H9 (cell line): ENCODE data around the gene MRM2. TPM values are rescaled to one million over a fixed set of nuclear protein-coding genes. Genes with fewer than 3 reads are reported as not detected.

Experiments
- DNase-seq: peaks from one replicate; pipeline ENCODE4 v3.0.0-alpha.2; 2017
- H2AFZ ChIP-seq: one replicate; pipeline ENCODE4 v1.6.1; 2013; ENCODE audit warnings: mild to moderate bottlenecking, low read length, control low read depth, moderate library complexity
- H2AK5ac ChIP-seq: 2 replicates; pipeline ENCODE4 v1.6.1; 2013; ENCODE audit warnings: low read length, control low read depth, mixed read lengths; ENCODE audit not compliant: insufficient read length
- H2BK120ac ChIP-seq: one replicate; pipeline ENCODE4 v1.6.1; 2013; ENCODE audit warnings: low read depth, mild to moderate bottlenecking, low read length, control low read depth, inconsistent platforms; ENCODE audit not compliant: poor library complexity, severe bottlenecking
- H2BK12ac ChIP-seq: 2 replicates; pipeline ENCODE4 v1.6.1; 2013; ENCODE audit warnings: low read length, control low read depth, mixed read lengths, low read depth; ENCODE audit not compliant: insufficient read length
- H2BK15ac ChIP-seq: 2 replicates; pipeline ENCODE4 v1.6.1; 2013; ENCODE audit warnings: low read depth, low read length, control low read depth
- H2BK20ac ChIP-seq: one replicate; pipeline ENCODE4 v1.6.1; 2013; ENCODE audit warnings: low read depth, mild to moderate bottlenecking, low read length, control low read depth, inconsistent platforms; ENCODE audit not compliant: poor library complexity, severe bottlenecking
- H2BK5ac ChIP-seq: 2 replicates; pipeline ENCODE4 v1.6.1; 2013; ENCODE audit warnings: low read length, control low read depth, mixed read lengths; ENCODE audit not compliant: insufficient read length
- H3K14ac ChIP-seq: 2 replicates; pipeline ENCODE4 v1.6.1; 2013; ENCODE audit warnings: low read length, control low read depth; ENCODE audit not compliant: insufficient read depth
- H3K18ac ChIP-seq: 2 replicates; pipeline ENCODE4 v1.6.1; 2013; ENCODE audit warnings: low read depth, mild to moderate bottlenecking, mixed read lengths, low read length, control low read depth; ENCODE audit not compliant: insufficient read length
- H3K23ac ChIP-seq: 2 replicates; pipeline ENCODE4 v1.6.1; 2013; ENCODE audit warnings: low read length, control low read depth, mixed read lengths, low read depth; ENCODE audit not compliant: insufficient read length
- H3K23me2 ChIP-seq: 2 replicates; pipeline ENCODE4 v1.6.1; 2013; ENCODE audit warnings: low read depth, mild to moderate bottlenecking, mixed read lengths, low read length, control low read depth; ENCODE audit not compliant: insufficient read length, poor library complexity, severe bottlenecking
- H3K27ac ChIP-seq: 2 replicates; pipeline ENCODE4 v1.5.1; 2013; ENCODE audit warnings: low read length, control low read depth, mixed read lengths, low read depth; ENCODE audit not compliant: insufficient read length
- H3K27me3 ChIP-seq: 2 replicates; pipeline ENCODE4 v1.6.1; 2013; ENCODE audit warnings: low read length, control low read depth, inconsistent platforms; ENCODE audit not compliant: insufficient read depth
- H3K4ac ChIP-seq: 2 replicates; pipeline ENCODE4 v1.6.1; 2013; ENCODE audit warnings: low read depth, mild to moderate bottlenecking, control low read depth, inconsistent platforms, low read length, moderate library complexity
- H3K4me1 ChIP-seq: 2 replicates; pipeline ENCODE4 v1.6.1; 2013; ENCODE audit warnings: low read length, control low read depth, inconsistent platforms; ENCODE audit not compliant: insufficient read depth
- H3K4me2 ChIP-seq: 2 replicates; pipeline ENCODE4 v1.6.1; 2013; ENCODE audit warnings: low read length, control low read depth, mixed read lengths; ENCODE audit not compliant: insufficient read length, insufficient read depth
- H3K56ac ChIP-seq: 2 replicates; pipeline ENCODE4 v1.6.1; 2013; ENCODE audit warnings: low read depth, mild to moderate bottlenecking, mixed read lengths, low read length, control low read depth; ENCODE audit not compliant: insufficient read length
- H3K79me1 ChIP-seq: 2 replicates; pipeline ENCODE4 v1.6.1; 2013; ENCODE audit warnings: low read depth, mild to moderate bottlenecking, moderate library complexity, low read length, control low read depth, inconsistent platforms; ENCODE audit not compliant: insufficient read depth, poor library complexity, severe bottlenecking
- H3K79me2 ChIP-seq: 2 replicates; pipeline ENCODE4 v1.6.1; 2013; ENCODE audit warnings: low read length, control low read depth, inconsistent platforms; ENCODE audit not compliant: insufficient read depth
- H3K9ac ChIP-seq: 2 replicates; pipeline ENCODE4 v1.6.1; 2013; ENCODE audit warnings: low read length, control low read depth, mixed read lengths; ENCODE audit not compliant: insufficient read length; ENCODE audit errors: extremely low read depth
- H3K9me3 ChIP-seq: one replicate; pipeline ENCODE4 v1.6.1; 2013; ENCODE audit warnings: low read depth, low read length, inconsistent platforms; ENCODE audit not compliant: control insufficient read depth
- H3T11ph ChIP-seq: one replicate; pipeline ENCODE4 v1.6.1; 2013; ENCODE audit warnings: mild to moderate bottlenecking, low read length, control low read depth, inconsistent platforms
- H4K20me1 ChIP-seq: one replicate; pipeline ENCODE4 v1.6.1; 2013; ENCODE audit not compliant: control insufficient read depth, insufficient read length, insufficient read depth
- H4K5ac ChIP-seq: 2 replicates; pipeline ENCODE4 v1.6.1; 2013; ENCODE audit warnings: low read depth, mild to moderate bottlenecking, mixed read lengths, low read length, control low read depth; ENCODE audit not compliant: insufficient read length
- H4K8ac ChIP-seq: replicated peaks from 2 replicates; pipeline ENCODE4 v1.6.1; 2013; ENCODE audit warnings: low read length, control low read depth, mixed read lengths, low read depth; ENCODE audit not compliant: insufficient read length
- H4K91ac ChIP-seq: 2 replicates; pipeline ENCODE4 v1.6.1; 2013; ENCODE audit warnings: low read depth, mild to moderate bottlenecking, moderate library complexity, mixed read lengths, low read length, control low read depth; ENCODE audit not compliant: insufficient read length
- H3K27ac Mint-ChIP-seq, 3 experiments: 2 replicates in 2 of 3; 3 replicates in 1 of 3; pipeline ENCODE4 v1.8.0; 2020 to 2021; ENCODE audit warnings: mixed read lengths in 3 of 3, mild to moderate bottlenecking in 1 of 3, moderate library complexity in 1 of 3
- H3K27me3 Mint-ChIP-seq: 2 replicates; pipeline ENCODE4 v1.8.0; 2021; ENCODE audit warnings: low read depth, mild to moderate bottlenecking, moderate library complexity, mixed read lengths
- H3K36me3 Mint-ChIP-seq, 3 experiments: 2 replicates in 2 of 3; 3 replicates in 1 of 3; pipeline ENCODE4 v1.8.0; 2020 to 2021; ENCODE audit warnings: low read depth in 3 of 3, mixed read lengths in 3 of 3; ENCODE audit not compliant: insufficient read depth in 1 of 3
- H3K4me1 Mint-ChIP-seq, 2 experiments: 2 replicates each; pipeline ENCODE4 v1.8.0; 2020; ENCODE audit warnings: mixed read lengths in 2 of 2
- H3K4me3 Mint-ChIP-seq, 2 experiments: 2 replicates in 1 of 2; 3 replicates in 1 of 2; pipeline ENCODE4 v1.8.0; 2020 to 2021; ENCODE audit warnings: mild to moderate bottlenecking in 2 of 2, mixed read lengths in 2 of 2, moderate library complexity in 1 of 2
- H3K9me3 Mint-ChIP-seq, 2 experiments: 2 replicates in 1 of 2; 3 replicates in 1 of 2; pipeline ENCODE4 v1.8.0; 2020; ENCODE audit warnings: mild to moderate bottlenecking in 2 of 2, mixed read lengths in 2 of 2, moderate library complexity in 1 of 2
- CTCF ChIP-seq: fragments of 200-600 bp; sonication (generic); conservative IDR thresholded peaks from 3 replicates; pipeline ENCODE4 v1.8.0; 2021; ENCODE audit warnings: antibody characterized with exemption, mild to moderate bottlenecking
- WGBS: extraction: QIAGEN DNeasy Blood & Tissue Kit; methylation state at CpG from one replicate; pipeline ENCODE4 v1.1.7; 2013; ENCODE audit warnings: missing lambda C conversion rate, low lambda C conversion rate, mixed read lengths; ENCODE audit not compliant: insufficient read length; ENCODE audit errors: extremely low coverage; 5-methylcytosine and 5-hydroxymethylcytosine counted together
- total RNA-seq: library from RNA; stranded (reverse); gene quantifications from 2 replicates; pipeline ENCODE4 v1.2.1, GENCODE V29; 2021

The MRM2 gene
- total RNA-seq, 1 experiment from 2014 or later, result 59.0 TPM

- no CpG with 5 or more reads among the region's 16 CpGs for WGBS
- H3K9me3 Mint-ChIP-seq, result peaks cover 1 to 2% of the 10 kb centered on the region in 2 experiments; a peak in 2 of 5 replicates
- no peak overlapping the region for H4K8ac ChIP-seq
- H4K20me1 ChIP-seq, result no peaks in the 10 kb centered on the region
- H3T11ph ChIP-seq, result no peak overlapping the region
- no peaks in the 10 kb centered on the region for H3K27me3 ChIP-seq
- no peaks in the 10 kb centered on the region for H3K79me2 ChIP-seq
- H2BK120ac ChIP-seq, result no peak overlapping the region
- H3K9ac ChIP-seq, result no peak overlapping the region
- no peak overlapping the region for H2AFZ ChIP-seq
- no peaks in the 10 kb centered on the region for H3K4me1 Mint-ChIP-seq
- H3K4me2 ChIP-seq, result no peak overlapping the region
- H3K56ac ChIP-seq, result no peak overlapping the region
- peak overlapping the region; percentile 14 to 84 (median 30); a peak in 6 of 7 replicates for H3K27ac Mint-ChIP-seq
- no peak overlapping the region for H4K5ac ChIP-seq
- no peak overlapping the region for H2BK5ac ChIP-seq
- no peak overlapping the region for H3K4me3 Mint-ChIP-seq
- H2BK12ac ChIP-seq, result no peak overlapping the region
- H3K18ac ChIP-seq, result no peak overlapping the region
- H3K79me1 ChIP-seq, result no peaks in the 10 kb centered on the region
- H4K91ac ChIP-seq, result no peak overlapping the region
- H3K4me1 ChIP-seq, result no peaks in the 10 kb centered on the region
- H3K27me3 Mint-ChIP-seq, result no peaks in the 10 kb centered on the region
- peaks cover 35 to 68% (median 66%) of the 10 kb centered on the region in 3 experiments for H3K36me3 Mint-ChIP-seq
- H3K23ac ChIP-seq, result no peak overlapping the region
- no peak for DNase-seq
- H3K14ac ChIP-seq, result no peak overlapping the region
- H2BK20ac ChIP-seq, result no peak overlapping the region
- TF ChIP-seq CTCF, result no peak
- H2BK15ac ChIP-seq, result no peak overlapping the region
- no peaks in the 10 kb centered on the region for H3K23me2 ChIP-seq
- no peak overlapping the region for H2AK5ac ChIP-seq
- H3K27ac ChIP-seq, result no peak overlapping the region
- no peak overlapping the region for H3K4ac ChIP-seq
- no peaks in the 10 kb centered on the region for H3K9me3 ChIP-seq
Observed at GRCh38 chr7:2208712-2209111, 33.3 kb downstream of the MRM2 start.
